HCT116 (cell line): ENCODE results near the gene CISD1. TPM values are rescaled to one million over a fixed set of nuclear protein-coding genes. Genes with fewer than 3 reads are reported as not detected.

Experiments used
- ATAC-seq: fragments of 200-7000 bp; cut with Tn5 transposase; 2 replicates; pipeline ENCODE4 v1.9.1; 2020; ENCODE audit warnings: mild to moderate bottlenecking, moderate library complexity
- BruUV-seq: library from RNA; stranded (reverse); fragments of 400-500 nt; replicated peaks from 2 replicates; lab custom pipeline; 2021; lab: Mats Ljungman, UMichigan
- CTCF ChIA-PET: fragments of 300-600 bp; sonication (Branson Sonifier 250); formaldehyde crosslinking; loops from one replicate; lab custom pipeline; 2021; ENCODE audit warnings: antibody characterized with exemption; lab: Charles Lee
- POLR2A ChIA-PET: fragments of 300-600, 350-600 bp; sonication (Branson Sonifier 250); formaldehyde crosslinking; loops from one replicate; lab custom pipeline; 2021; ENCODE audit warnings: antibody characterized with exemption; lab: Charles Lee
- RAD21 ChIA-PET, 2 experiments: fragments of 300-600 bp; sonication (Branson Sonifier 250); formaldehyde crosslinking; loops; one replicate each; lab custom pipeline; 2023; ENCODE audit warnings: low total read pairs in 2 of 2; ENCODE audit not compliant: uncharacterized antibody in 2 of 2, unreplicated experiment in 2 of 2, low non-redundant PET in 1 of 2; lab: Charles Lee
- DNase-seq: peaks from one replicate; pipeline ENCODE4 v3.0.0-alpha.2; 2010; ENCODE audit warnings: low read depth, low spot score
- H2AFZ ChIP-seq: fragments of 200-600 bp; shearing (Covaris generic), sonication (generic); 2 replicates; pipeline ENCODE4 v1.6.1; 2017; ENCODE audit warnings: low read depth, mixed run types, mixed read lengths, antibody characterized with exemption, low read length; ENCODE audit not compliant: poor library complexity, severe bottlenecking
- H3K27ac ChIP-seq: 2 replicates; pipeline ENCODE4 v1.5.1; 2012; ENCODE audit warnings: low read depth, low read length
- H3K27me3 ChIP-seq: fragments of 200-600 bp; sonication (generic); 2 replicates; pipeline ENCODE4 v1.6.1; 2016; ENCODE audit warnings: mixed run types, low read length, mixed read lengths; ENCODE audit not compliant: insufficient read depth
- H3K36me3 ChIP-seq, 2 experiments: fragments of 200-500 bp in 1 of 2; fragments of 200-600 bp in 1 of 2; sonication (Bioruptor generic) in 1 of 2; sonication (generic) in 1 of 2; 2 replicates each; pipeline versions ENCODE4 v1.5.1 to v1.6.1; 2014 to 2016; ENCODE audit warnings: low read length in 2 of 2, inconsistent platforms in 1 of 2, mixed read lengths in 1 of 2, mixed run types in 1 of 2; ENCODE audit not compliant: insufficient read depth in 2 of 2, control insufficient read depth in 1 of 2
- H3K4me1 ChIP-seq, 2 experiments: fragments of 200-600 bp in 1 of 2; sonication (generic) in 1 of 2; 2 replicates each; pipeline versions ENCODE4 v1.5.1 to v1.6.1; 2012 to 2017; ENCODE audit warnings: low read length in 2 of 2, inconsistent platforms in 1 of 2, mild to moderate bottlenecking in 1 of 2, mixed read lengths in 1 of 2, mixed run types in 1 of 2, moderate library complexity in 1 of 2; ENCODE audit not compliant: insufficient read depth in 2 of 2, control insufficient read depth in 1 of 2
- H3K4me2 ChIP-seq: fragments of 200-600 bp; sonication (generic); 2 replicates; pipeline ENCODE4 v1.6.1; 2017; ENCODE audit warnings: mixed run types, low read length, mixed read lengths
- H3K4me3 ChIP-seq, 2 experiments: fragments of 200-600 bp in 1 of 2; sonication (generic) in 1 of 2; replicated peaks in 1 of 2; 2 replicates each; pipeline ENCODE4 v1.5.1; 2011 to 2016; ENCODE audit warnings: low read length in 2 of 2, control low read depth in 1 of 2, low read depth in 1 of 2, mild to moderate bottlenecking in 1 of 2, mixed read lengths in 1 of 2, mixed run types in 1 of 2
- H3K79me2 ChIP-seq: fragments of 200-600 bp; sonication (generic); 2 replicates; pipeline ENCODE4 v1.6.1; 2017; ENCODE audit warnings: mild to moderate bottlenecking, mixed run types, low read length, moderate library complexity, mixed read lengths; ENCODE audit not compliant: insufficient read depth
- H3K9ac ChIP-seq: fragments of 200-600 bp; sonication (generic); 2 replicates; pipeline ENCODE4 v1.6.1; 2016; ENCODE audit warnings: low read length, mixed read lengths
- H3K9me2 ChIP-seq: fragments of 200-600 bp; sonication (generic), shearing (Covaris generic); 2 replicates; pipeline ENCODE4 v1.6.1; 2017; ENCODE audit warnings: mixed run types, mild to moderate bottlenecking, moderate library complexity; ENCODE audit not compliant: insufficient read depth
- H3K9me3 ChIP-seq, 2 experiments: fragments of 200-500 bp in 1 of 2; fragments of 200-600 bp in 1 of 2; sonication (Bioruptor generic) in 1 of 2; sonication (generic) in 1 of 2; 2 replicates each; pipeline ENCODE4 v1.6.1; 2014 to 2017; ENCODE audit warnings: low read length in 2 of 2, mixed read lengths in 2 of 2, inconsistent platforms in 1 of 2, low read depth in 1 of 2, mild to moderate bottlenecking in 1 of 2, mixed run types in 1 of 2, moderate library complexity in 1 of 2; ENCODE audit not compliant: control insufficient read depth in 1 of 2, insufficient read depth in 1 of 2
- H4K20me1 ChIP-seq: fragments of 200-600 bp; sonication (generic), shearing (Covaris generic); 2 replicates; pipeline ENCODE4 v1.6.1; 2017; ENCODE audit warnings: mixed run types, mild to moderate bottlenecking, moderate library complexity; ENCODE audit not compliant: insufficient read depth
- EGR1 ChIP-seq: IDR thresholded peaks from 2 replicates; pipeline ENCODE4 v1.6.1; 2012; ENCODE audit warnings: low read depth
- ELF1 ChIP-seq: IDR thresholded peaks from 2 replicates; pipeline ENCODE4 v1.6.1; 2012; ENCODE audit warnings: low read depth, borderline replicate concordance
- EZH2 ChIP-seq: fragments of 200-600 bp; sonication (generic); IDR thresholded peaks from 2 replicates; pipeline ENCODE4 v1.6.1; 2017; ENCODE audit warnings: antibody characterized with exemption, mixed run types
- EZH2phosphoT487 ChIP-seq: fragments of 200-600 bp; IDR thresholded peaks from 2 replicates; pipeline ENCODE4 v1.6.1; 2018; ENCODE audit warnings: antibody characterized with exemption, borderline replicate concordance
- POLR2A ChIP-seq: IDR thresholded peaks from 2 replicates; pipeline ENCODE4 v1.7.0; 2011; ENCODE audit warnings: borderline replicate concordance; ENCODE audit not compliant: insufficient read depth, insufficient read length; ENCODE audit errors: extremely low read depth
- RAD21 ChIP-seq: IDR thresholded peaks from 2 replicates; pipeline ENCODE4 v1.6.1; 2012; ENCODE audit warnings: low read depth, mild to moderate bottlenecking
- SIN3A ChIP-seq: IDR thresholded peaks from 2 replicates; pipeline ENCODE4 v1.6.1; 2012; ENCODE audit warnings: low read depth
- SP1 ChIP-seq: IDR thresholded peaks from 2 replicates; pipeline ENCODE4 v1.6.1; 2012; ENCODE audit warnings: low read depth
- TCF7L2 ChIP-seq: IDR thresholded peaks from 2 replicates; pipeline ENCODE4 v1.7.0; 2011; ENCODE audit warnings: borderline replicate concordance, inconsistent platforms; ENCODE audit not compliant: insufficient read depth, insufficient read length; ENCODE audit errors: extremely low read depth
- YY1 ChIP-seq: IDR thresholded peaks from 2 replicates; pipeline ENCODE4 v1.6.1; 2011; ENCODE audit warnings: low read length, low read depth, moderate library complexity, mild to moderate bottlenecking; ENCODE audit not compliant: insufficient replicate concordance; ENCODE audit errors: extremely low read depth
- ZFX ChIP-seq: fragments of 450-650 bp; IDR thresholded peaks from 2 replicates; pipeline ENCODE4 v1.6.1; 2017
- intact Hi-C: fragments of 100-400 bp; cut with micrococcal nuclease; formaldehyde crosslinking; loops from 2 replicates; pipeline ENCODE4 v1.10.0; 2022
- total RNA-seq: library from RNA; stranded (reverse); gene quantifications from one replicate; pipeline ENCODE4 v1.2.1, GENCODE V29; 2021; ENCODE audit not compliant: unreplicated experiment
- TF ChIP-seq, protein P1 (sequence below): IDR thresholded peaks from 2 replicates; pipeline ENCODE4 v1.6.1; 2012; ENCODE audit warnings: low read depth
- TF ChIP-seq, protein P2 (sequence below): IDR thresholded peaks from 2 replicates; pipeline ENCODE4 v1.6.1; 2012
- TF ChIP-seq, protein P3 (sequence below): IDR thresholded peaks from 2 replicates; pipeline ENCODE4 v1.6.1; 2012

CISD1 gene
- total RNA-seq, 1 experiment from 2014 or later = 47.3 TPM

DNA sequence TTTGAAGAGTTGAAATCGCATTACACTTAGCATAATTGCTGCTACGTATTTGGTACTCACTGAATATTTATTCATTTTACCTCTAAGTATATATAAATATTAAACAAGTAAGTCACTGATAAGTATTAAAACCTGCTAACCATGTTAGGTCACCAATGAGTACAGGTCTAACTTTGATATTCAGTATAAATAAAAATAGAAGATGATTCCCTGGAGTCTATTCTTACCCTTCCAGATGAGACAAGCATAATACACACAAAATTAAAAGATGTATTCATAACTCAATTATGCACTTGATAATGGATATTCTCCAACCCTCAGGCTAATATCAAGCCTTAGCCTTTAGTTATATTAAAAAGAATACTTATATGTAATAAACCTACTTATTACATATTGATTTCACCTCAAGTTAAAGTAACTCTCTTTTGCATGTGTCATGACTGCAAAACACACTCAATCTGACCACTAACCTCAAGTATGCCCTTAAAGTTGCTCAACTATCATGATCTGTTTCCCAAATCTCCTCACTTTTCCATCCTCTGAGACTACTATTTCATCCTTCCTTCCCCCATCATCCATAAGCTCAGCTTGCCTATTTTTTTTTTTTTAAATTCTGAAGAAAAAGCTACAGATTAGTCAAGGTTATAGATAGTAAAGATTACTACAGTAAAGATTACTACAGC is 48.1 kb upstream of the CISD1 start:
- no peak for ATAC-seq
- no peak overlapping the region for H2AFZ ChIP-seq
- H4K20me1 ChIP-seq = no peaks in the 10 kb centered on the region
- no peak overlapping the region for H3K9ac ChIP-seq
- no peaks in the 10 kb centered on the region for H3K9me3 ChIP-seq
- no peak for DNase-seq
- intact Hi-C loops = no loop called here
- CTCF ChIA-PET = no interaction called here
- H3K27me3 ChIP-seq = no peaks in the 10 kb centered on the region
- H3K4me2 ChIP-seq = no peak overlapping the region
- no peak for TF ChIP-seq SIN3A
- no peak for TF ChIP-seq EZH2
- TF ChIP-seq ZFX = no peak
- TF ChIP-seq EGR1 = no peak
- TF ChIP-seq, protein P1, sequence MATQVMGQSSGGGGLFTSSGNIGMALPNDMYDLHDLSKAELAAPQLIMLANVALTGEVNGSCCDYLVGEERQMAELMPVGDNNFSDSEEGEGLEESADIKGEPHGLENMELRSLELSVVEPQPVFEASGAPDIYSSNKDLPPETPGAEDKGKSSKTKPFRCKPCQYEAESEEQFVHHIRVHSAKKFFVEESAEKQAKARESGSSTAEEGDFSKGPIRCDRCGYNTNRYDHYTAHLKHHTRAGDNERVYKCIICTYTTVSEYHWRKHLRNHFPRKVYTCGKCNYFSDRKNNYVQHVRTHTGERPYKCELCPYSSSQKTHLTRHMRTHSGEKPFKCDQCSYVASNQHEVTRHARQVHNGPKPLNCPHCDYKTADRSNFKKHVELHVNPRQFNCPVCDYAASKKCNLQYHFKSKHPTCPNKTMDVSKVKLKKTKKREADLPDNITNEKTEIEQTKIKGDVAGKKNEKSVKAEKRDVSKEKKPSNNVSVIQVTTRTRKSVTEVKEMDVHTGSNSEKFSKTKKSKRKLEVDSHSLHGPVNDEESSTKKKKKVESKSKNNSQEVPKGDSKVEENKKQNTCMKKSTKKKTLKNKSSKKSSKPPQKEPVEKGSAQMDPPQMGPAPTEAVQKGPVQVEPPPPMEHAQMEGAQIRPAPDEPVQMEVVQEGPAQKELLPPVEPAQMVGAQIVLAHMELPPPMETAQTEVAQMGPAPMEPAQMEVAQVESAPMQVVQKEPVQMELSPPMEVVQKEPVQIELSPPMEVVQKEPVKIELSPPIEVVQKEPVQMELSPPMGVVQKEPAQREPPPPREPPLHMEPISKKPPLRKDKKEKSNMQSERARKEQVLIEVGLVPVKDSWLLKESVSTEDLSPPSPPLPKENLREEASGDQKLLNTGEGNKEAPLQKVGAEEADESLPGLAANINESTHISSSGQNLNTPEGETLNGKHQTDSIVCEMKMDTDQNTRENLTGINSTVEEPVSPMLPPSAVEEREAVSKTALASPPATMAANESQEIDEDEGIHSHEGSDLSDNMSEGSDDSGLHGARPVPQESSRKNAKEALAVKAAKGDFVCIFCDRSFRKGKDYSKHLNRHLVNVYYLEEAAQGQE = no peak
- TF ChIP-seq, protein P2, sequence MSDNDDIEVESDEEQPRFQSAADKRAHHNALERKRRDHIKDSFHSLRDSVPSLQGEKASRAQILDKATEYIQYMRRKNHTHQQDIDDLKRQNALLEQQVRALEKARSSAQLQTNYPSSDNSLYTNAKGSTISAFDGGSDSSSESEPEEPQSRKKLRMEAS = no peak
- no peak for TF ChIP-seq SP1
- TF ChIP-seq ELF1 = no peak
- TF ChIP-seq TCF7L2 = no peak
- TF ChIP-seq, protein P3, sequence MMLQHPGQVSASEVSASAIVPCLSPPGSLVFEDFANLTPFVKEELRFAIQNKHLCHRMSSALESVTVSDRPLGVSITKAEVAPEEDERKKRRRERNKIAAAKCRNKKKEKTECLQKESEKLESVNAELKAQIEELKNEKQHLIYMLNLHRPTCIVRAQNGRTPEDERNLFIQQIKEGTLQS = no peak
- TF ChIP-seq EZH2phosphoT487 = no peak
- no peak for TF ChIP-seq RAD21
- no peak for TF ChIP-seq POLR2A
- no peak for TF ChIP-seq YY1
- TF ChIP-seq, all 23 proteins: peak for 0
- ChIA-PET RAD21 (no interaction called here), POLR2A (no interaction called here)
- no peaks in the 10 kb centered on the region for H3K9me2 ChIP-seq
- H3K27ac ChIP-seq = no peak overlapping the region
- H3K79me2 ChIP-seq = no peaks in the 10 kb centered on the region
- no peaks in the 10 kb centered on the region for H3K36me3 ChIP-seq
- no peak overlapping the region for H3K4me3 ChIP-seq
- H3K4me1 ChIP-seq = no peaks in the 10 kb centered on the region
- BruUV-seq = no TSS peak
